DND-41 (cell line): ENCODE measurements around the gene ATP2A3.

Source experiments
- ATAC-seq: fragments of 200-7000 bp; cut with Tn5 transposase; 3 replicates; pipeline ENCODE4 v1.9.1; 2021; ENCODE audit warnings: low read depth; ENCODE audit not compliant: insufficient read depth
- DNase-seq: peaks from one replicate; pipeline ENCODE4 v3.0.0-alpha.2; 2020
- H2AFZ ChIP-seq: 2 replicates; pipeline ENCODE4 v1.6.0; 2012; ENCODE audit warnings: low read depth, low read length
- H3K27ac ChIP-seq: 2 replicates; pipeline ENCODE4 v1.5.1; 2012; ENCODE audit warnings: low read length, inconsistent platforms
- H3K27me3 ChIP-seq: fragments of 200-600 bp; sonication (generic); 2 replicates; pipeline ENCODE4 v1.6.0; 2012; ENCODE audit warnings: low read length, mild to moderate bottlenecking, inconsistent platforms; ENCODE audit not compliant: insufficient read depth, poor library complexity
- H3K36me3 ChIP-seq: 2 replicates; pipeline ENCODE4 v1.5.1; 2012; ENCODE audit warnings: low read length, inconsistent platforms; ENCODE audit not compliant: insufficient read depth
- H3K4me1 ChIP-seq: 2 replicates; pipeline ENCODE4 v1.5.1; 2012; ENCODE audit warnings: mild to moderate bottlenecking, low read length; ENCODE audit not compliant: insufficient read depth
- H3K4me2 ChIP-seq: 2 replicates; pipeline ENCODE4 v1.6.0; 2012; ENCODE audit warnings: mild to moderate bottlenecking, moderate library complexity, low read length, inconsistent platforms; ENCODE audit not compliant: insufficient read depth
- H3K4me3 ChIP-seq, 2 experiments: fragments of 200-600 bp in 1 of 2; shearing (Covaris generic) in 1 of 2; 2 replicates each; pipeline ENCODE4 v1.5.1; 2012 to 2016; ENCODE audit warnings: inconsistent platforms in 2 of 2, low read length in 2 of 2, mild to moderate bottlenecking in 2 of 2, low read depth in 1 of 2, moderate library complexity in 1 of 2
- H3K79me2 ChIP-seq: 2 replicates; pipeline ENCODE4 v1.6.0; 2012; ENCODE audit warnings: low read length, inconsistent platforms; ENCODE audit not compliant: insufficient read depth
- H3K9ac ChIP-seq: 2 replicates; pipeline ENCODE4 v1.6.0; 2012; ENCODE audit warnings: low read depth, mild to moderate bottlenecking, inconsistent platforms, low read length, moderate library complexity
- H3K9me3 ChIP-seq: 2 replicates; pipeline ENCODE4 v1.5.1; 2012; ENCODE audit warnings: low read length, moderate library complexity, mild to moderate bottlenecking, inconsistent platforms; ENCODE audit not compliant: insufficient read depth, severe bottlenecking
- H4K20me1 ChIP-seq: 2 replicates; pipeline ENCODE4 v1.6.0; 2012; ENCODE audit warnings: low read length; ENCODE audit not compliant: insufficient read depth
- CTCF ChIP-seq: IDR thresholded peaks from 2 replicates; pipeline ENCODE4 v1.5.1; 2012; ENCODE audit warnings: borderline replicate concordance, low read length, moderate library complexity, mild to moderate bottlenecking; ENCODE audit not compliant: poor library complexity, severe bottlenecking; ENCODE audit errors: extremely low read depth
- EZH2 ChIP-seq: IDR thresholded peaks from 3 replicates; pipeline ENCODE4 v1.6.1; 2012; ENCODE audit warnings: borderline replicate concordance, low read depth, mild to moderate bottlenecking, moderate library complexity, low read length, inconsistent platforms; ENCODE audit not compliant: severe bottlenecking

The ATP2A3 gene

DNA sequence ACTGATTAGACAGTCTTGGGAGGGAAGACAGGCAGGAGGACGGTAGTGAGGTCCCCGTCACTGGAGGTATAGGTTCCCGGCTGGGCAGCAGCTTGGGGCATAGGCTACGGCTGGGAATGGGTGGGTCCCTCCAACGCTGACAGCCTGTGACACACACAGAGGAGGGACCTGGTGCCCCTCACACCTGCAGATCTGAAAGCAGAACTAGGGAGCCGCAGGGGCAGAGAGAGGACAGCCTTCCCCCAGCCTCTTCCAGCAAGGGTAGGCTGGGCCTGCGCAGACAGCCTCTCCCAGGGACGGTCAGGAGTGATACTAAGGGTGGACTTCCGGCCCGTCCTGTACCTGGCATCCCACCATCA lies 49.9 kb downstream of the ATP2A3 start:
- no peaks in the 10 kb centered on the region for H4K20me1 ChIP-seq

DNA sequence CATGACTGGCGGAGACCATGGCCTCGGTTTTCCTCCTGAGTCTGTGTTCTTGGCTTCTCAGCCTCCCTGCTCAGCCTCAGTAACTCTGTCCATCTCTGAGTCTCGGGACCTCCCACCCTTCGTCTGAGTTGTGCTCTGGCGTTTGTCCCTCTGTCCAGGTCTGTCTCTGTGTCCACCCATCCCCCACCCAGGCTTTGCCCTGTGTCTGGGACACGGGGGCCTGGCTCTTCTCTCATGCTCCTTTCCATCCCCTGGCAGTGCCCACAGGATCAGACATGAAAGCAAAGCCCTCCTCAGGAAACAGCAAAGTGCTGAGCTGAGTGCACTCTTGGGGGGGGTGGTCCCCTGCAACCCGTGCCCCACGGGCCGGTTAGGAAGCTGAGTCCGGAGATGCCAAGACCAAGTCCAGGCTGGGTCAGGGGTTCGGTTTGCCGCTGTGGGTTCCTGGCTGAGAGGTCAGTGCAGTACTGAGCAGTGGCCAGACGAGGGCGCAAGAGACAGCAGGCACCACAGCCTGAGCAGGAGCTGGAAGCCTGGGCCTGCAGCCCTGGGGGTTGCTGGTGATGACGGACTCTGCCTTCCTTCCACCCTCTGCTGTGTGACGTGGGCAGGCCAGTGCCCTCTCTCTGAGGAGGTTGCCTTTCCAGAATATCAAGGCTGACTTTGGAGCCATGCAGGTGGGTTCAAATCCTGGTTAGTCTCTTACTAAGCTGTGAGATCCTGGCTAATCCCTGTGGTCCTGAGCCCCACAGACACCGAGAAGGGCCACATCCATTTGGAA lies 50.5 kb downstream of the ATP2A3 start:
- Histone ChIP-seq H3K27me3 (no peaks in the 10 kb centered on the region), H3K9ac (peak overlapping the region; percentile 8; the same call in 1 of the 2 replicates), H3K36me3 (no peaks in the 10 kb centered on the region), H3K4me1 (peaks cover 44% of the 10 kb centered on the region), H3K27ac (peak overlapping the region; percentile 42; the same call in 1 of the 2 replicates), H2AFZ (no peak overlapping the region), H3K4me2 (peak overlapping the region; percentile 26; the same call in 1 of the 2 replicates), H4K20me1 (no peaks in the 10 kb centered on the region), H3K9me3 (no peaks in the 10 kb centered on the region), H3K4me3 (no peak overlapping the region), H3K79me2 (no peaks in the 10 kb centered on the region)
- peak; percentile 50 for ATAC-seq
- TF ChIP-seq CTCF (peak; percentile 98), EZH2 (no peak)
- DNase-seq: peak; percentile 82

More for the DNA sequence above, 49.9 kb downstream of the ATP2A3 start:
- H3K79me2 ChIP-seq: no peaks in the 10 kb centered on the region
- no peaks in the 10 kb centered on the region for H3K9me3 ChIP-seq
- 0 out of 2 replicates have a peak overlapping the region, but pooled peaks have one; percentile 8 for H3K9ac ChIP-seq
- no peak overlapping the region for H3K4me3 ChIP-seq
- peak overlapping the region; percentile 42; the same call in 1 of the 2 replicates for H3K27ac ChIP-seq
- H3K4me2 ChIP-seq: no peak overlapping the region
- no peak for ATAC-seq
- no peak for DNase-seq
- H3K36me3 ChIP-seq: no peaks in the 10 kb centered on the region
- no peak overlapping the region for H2AFZ ChIP-seq
- no peak for TF ChIP-seq CTCF
- no peak for TF ChIP-seq EZH2
- H3K27me3 ChIP-seq: no peaks in the 10 kb centered on the region
- H3K4me1 ChIP-seq: peaks cover 44% of the 10 kb centered on the region

GRCh38 chr17:3912827-3913226 lies 51.4 kb downstream of the ATP2A3 start:
- no peak for DNase-seq
- H3K4me2 ChIP-seq: no peak overlapping the region
- H3K9me3 ChIP-seq: no peaks in the 10 kb centered on the region
- H2AFZ ChIP-seq: no peak overlapping the region
- ATAC-seq: no peak
- no peak overlapping the region for H3K27ac ChIP-seq
- no peaks in the 10 kb centered on the region for H4K20me1 ChIP-seq
- H3K79me2 ChIP-seq: no peaks in the 10 kb centered on the region
- TF ChIP-seq EZH2 (no peak), CTCF (no peak)
- H3K4me1 ChIP-seq: peaks cover 44% of the 10 kb centered on the region
- H3K9ac ChIP-seq: no peak overlapping the region
- H3K27me3 ChIP-seq: no peaks in the 10 kb centered on the region
- no peaks in the 10 kb centered on the region for H3K36me3 ChIP-seq
- H3K4me3 ChIP-seq: no peak overlapping the region
